C4-2B (cell line): ENCODE measurements around the gene MAZ.

Experiments
- ZFX ChIP-seq: fragments of 450-650 bp; IDR thresholded peaks from 2 replicates; pipeline ENCODE4 v1.6.1; 2017
- TF ChIP-seq, protein P1 (sequence below): fragments of 450-650 bp; conservative IDR thresholded peaks from 2 replicates; pipeline ENCODE4 v1.5.1; 2017; ENCODE audit warnings: mild to moderate bottlenecking

DNA sequence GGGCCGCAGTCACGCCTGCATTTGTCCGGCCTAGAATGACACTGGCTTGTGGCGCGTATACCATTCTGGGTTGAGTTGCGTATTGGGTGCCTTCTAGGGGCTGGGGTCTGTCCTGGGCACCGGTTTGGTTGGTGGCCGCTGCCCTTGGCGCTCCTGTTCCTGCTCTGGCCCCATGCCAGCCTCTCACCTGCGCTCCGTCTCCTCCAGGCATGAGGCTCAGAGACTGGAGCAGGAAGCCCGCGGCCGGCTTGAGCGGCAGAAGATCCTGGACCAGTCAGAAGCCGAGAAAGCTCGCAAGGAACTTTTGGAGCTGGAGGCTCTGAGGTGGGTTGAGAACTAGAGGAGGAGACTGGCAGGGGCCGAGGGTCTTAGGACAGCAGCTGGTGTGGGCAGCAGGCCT lies 39.3 kb downstream of the MAZ start:
- TF ChIP-seq, protein P1, sequence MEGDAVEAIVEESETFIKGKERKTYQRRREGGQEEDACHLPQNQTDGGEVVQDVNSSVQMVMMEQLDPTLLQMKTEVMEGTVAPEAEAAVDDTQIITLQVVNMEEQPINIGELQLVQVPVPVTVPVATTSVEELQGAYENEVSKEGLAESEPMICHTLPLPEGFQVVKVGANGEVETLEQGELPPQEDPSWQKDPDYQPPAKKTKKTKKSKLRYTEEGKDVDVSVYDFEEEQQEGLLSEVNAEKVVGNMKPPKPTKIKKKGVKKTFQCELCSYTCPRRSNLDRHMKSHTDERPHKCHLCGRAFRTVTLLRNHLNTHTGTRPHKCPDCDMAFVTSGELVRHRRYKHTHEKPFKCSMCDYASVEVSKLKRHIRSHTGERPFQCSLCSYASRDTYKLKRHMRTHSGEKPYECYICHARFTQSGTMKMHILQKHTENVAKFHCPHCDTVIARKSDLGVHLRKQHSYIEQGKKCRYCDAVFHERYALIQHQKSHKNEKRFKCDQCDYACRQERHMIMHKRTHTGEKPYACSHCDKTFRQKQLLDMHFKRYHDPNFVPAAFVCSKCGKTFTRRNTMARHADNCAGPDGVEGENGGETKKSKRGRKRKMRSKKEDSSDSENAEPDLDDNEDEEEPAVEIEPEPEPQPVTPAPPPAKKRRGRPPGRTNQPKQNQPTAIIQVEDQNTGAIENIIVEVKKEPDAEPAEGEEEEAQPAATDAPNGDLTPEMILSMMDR: no peak
- TF ChIP-seq ZFX: no peak
